ENCODE data around the gene RNF112. TPM values are rescaled to one million over a fixed set of nuclear protein-coding genes. Genes with fewer than 3 reads are reported as not detected.

Gene RNF112
- total RNA-seq, 1 donor from 2014 or later: 0.26 TPM

- H3K27me3 ChIP-seq (ENCODE audit: control insufficient read depth, insufficient read depth, low read length): no peaks in the 10 kb centered on the region
- DNase-seq (ENCODE audit: low read depth) (no peak), FAIRE-seq (no peak)
- no peak overlapping the region for H3K4me3 ChIP-seq (ENCODE audit: low read depth, low read length)
- no peak for TF ChIP-seq CTCF (IDR thresholded peaks at IDR 0.05; ENCODE audit: insufficient read depth, low read length, severe bottlenecking)
- no peaks in the 10 kb centered on the region for H3K36me3 ChIP-seq (ENCODE audit: control insufficient read depth, insufficient read depth, low read length)
These were observed 5.9 kb upstream of the RNF112 start for GRCh38 chr17:19405114-19405513.

GRCh38 chr17:19407601-19408345, 3.3 kb upstream of the RNF112 start:
- H3K27me3 ChIP-seq (ENCODE audit: control insufficient read depth, insufficient read depth, low read length): no peaks in the 10 kb centered on the region
- peak; percentile 18 for FAIRE-seq
- TF ChIP-seq CTCF (IDR thresholded peaks at IDR 0.05; ENCODE audit: insufficient read depth, low read length, severe bottlenecking): no peak
- H3K4me3 ChIP-seq (ENCODE audit: low read depth, low read length): no peak overlapping the region
- DNase-seq (ENCODE audit: low read depth): no peak
- no peaks in the 10 kb centered on the region for H3K36me3 ChIP-seq (ENCODE audit: control insufficient read depth, insufficient read depth, low read length)

- no peak for FAIRE-seq
- DNase-seq (ENCODE audit: low read depth): no peak
- H3K27me3 ChIP-seq (ENCODE audit: control insufficient read depth, insufficient read depth, low read length): no peaks in the 10 kb centered on the region
- no peaks in the 10 kb centered on the region for H3K36me3 ChIP-seq (ENCODE audit: control insufficient read depth, insufficient read depth, low read length)
- no peak for TF ChIP-seq CTCF (IDR thresholded peaks at IDR 0.05; ENCODE audit: insufficient read depth, low read length, severe bottlenecking)
- no peak overlapping the region for H3K4me3 ChIP-seq (ENCODE audit: low read depth, low read length)
These were observed 2.7 kb upstream of the RNF112 start for GRCh38 chr17:19408346-19408710.

- DNase-seq (ENCODE audit: low read depth) (no peak), FAIRE-seq (no peak)
- H3K36me3 ChIP-seq (ENCODE audit: control insufficient read depth, insufficient read depth, low read length): no peaks in the 10 kb centered on the region
- no peak for TF ChIP-seq CTCF (IDR thresholded peaks at IDR 0.05; ENCODE audit: insufficient read depth, low read length, severe bottlenecking)
- no peaks in the 10 kb centered on the region for H3K27me3 ChIP-seq (ENCODE audit: control insufficient read depth, insufficient read depth, low read length)
- no peak overlapping the region for H3K4me3 ChIP-seq (ENCODE audit: low read depth, low read length)
These were observed 2.0 kb upstream of the RNF112 start for GRCh38 chr17:19409066-19409465.

- no peak for TF ChIP-seq CTCF (IDR thresholded peaks at IDR 0.05; ENCODE audit: insufficient read depth, low read length, severe bottlenecking)
- FAIRE-seq: peak; percentile 98
- no peak overlapping the region for H3K4me3 ChIP-seq (ENCODE audit: low read depth, low read length)
- H3K27me3 ChIP-seq (ENCODE audit: control insufficient read depth, insufficient read depth, low read length): no peaks in the 10 kb centered on the region
- DNase-seq (ENCODE audit: low read depth): peak; percentile 96
- no peaks in the 10 kb centered on the region for H3K36me3 ChIP-seq (ENCODE audit: control insufficient read depth, insufficient read depth, low read length)
These were observed 1.5 kb upstream of the RNF112 start for GRCh38 chr17:19409509-19409908.

GRCh38 chr17:19410091-19410490, 941 bp upstream of the RNF112 start:
- peak; percentile 75 for FAIRE-seq
- no peak for DNase-seq (ENCODE audit: low read depth)
- Histone ChIP-seq H3K4me3 (ENCODE audit: low read depth, low read length) (no peak overlapping the region), H3K36me3 (ENCODE audit: control insufficient read depth, insufficient read depth, low read length) (no peaks in the 10 kb centered on the region), H3K27me3 (ENCODE audit: control insufficient read depth, insufficient read depth, low read length) (no peaks in the 10 kb centered on the region)
- TF ChIP-seq CTCF (IDR thresholded peaks at IDR 0.05; ENCODE audit: insufficient read depth, low read length, severe bottlenecking): no peak

Measured in bronchial epithelial cell (primary cell).